GM19023 (cell line): ENCODE data around the gene SLC6A3.

Experiments
- ATAC-seq: cut with Tn5 transposase; IDR thresholded peaks from one replicate; pipeline ENCODE4 v1.9.1; 2021; ENCODE audit warnings: mild to moderate bottlenecking, moderate library complexity; ENCODE audit not compliant: unreplicated experiment

The SLC6A3 gene

DNA sequence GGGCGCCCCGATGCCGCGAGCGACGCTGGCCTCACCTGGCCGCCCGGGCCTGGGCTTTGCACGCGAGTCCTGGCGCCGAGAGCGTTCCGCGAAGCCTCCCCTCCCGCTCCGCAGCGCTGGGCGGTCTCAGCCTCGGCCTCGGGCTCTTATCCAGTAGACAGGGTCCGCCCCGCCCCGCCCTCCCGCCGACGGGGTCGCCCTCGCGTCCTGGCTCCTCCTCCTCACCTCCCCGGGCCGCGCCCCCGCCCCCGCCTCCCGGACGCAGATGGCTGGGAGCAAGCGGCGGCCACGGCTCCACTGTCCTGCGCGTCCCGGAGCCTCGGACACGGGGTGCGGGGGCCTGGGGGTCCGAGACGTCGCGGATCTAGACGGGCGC lies at the start of gene SLC6A3:
TSS of gene SLC6A3 (minus strand) at position 128 of the 376 bp plus-strand sequence. CDS start 2,243 bp downstream, outside the sequence.
- no peak for ATAC-seq

DNA sequence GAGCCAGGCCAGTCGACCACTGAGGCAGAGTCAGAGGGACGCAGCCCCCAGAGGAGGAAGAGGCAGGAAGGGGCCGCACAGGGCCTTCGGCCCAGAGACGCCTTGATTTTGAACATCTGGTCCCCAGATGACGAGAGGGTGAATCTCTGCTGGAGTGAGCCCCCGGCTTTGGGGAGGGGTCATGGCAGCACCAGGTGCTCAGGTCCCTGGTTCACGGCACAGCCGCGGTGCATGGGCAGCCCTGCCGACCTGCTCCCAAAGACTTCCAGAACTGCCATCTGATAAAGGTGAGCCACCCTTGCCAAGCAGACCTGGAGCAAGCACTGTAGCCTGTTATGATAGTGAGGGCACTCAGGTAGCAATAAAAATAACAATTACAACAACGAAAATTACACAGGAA lies 48.7 kb upstream of the SLC6A3 start:
- ATAC-seq, result no peak

- no peak for ATAC-seq
These were observed 48.2 kb upstream of the SLC6A3 start for GRCh38 chr5:1493413-1493812.

- no peak for ATAC-seq
These were observed 47.5 kb upstream of the SLC6A3 start for GRCh38 chr5:1492757-1493156.

- no peak for ATAC-seq
These were observed 45.1 kb upstream of the SLC6A3 start for GRCh38 chr5:1490376-1490775.

GRCh38 chr5:1489754-1490153 lies 44.5 kb upstream of the SLC6A3 start:
- ATAC-seq, result no peak

DNA sequence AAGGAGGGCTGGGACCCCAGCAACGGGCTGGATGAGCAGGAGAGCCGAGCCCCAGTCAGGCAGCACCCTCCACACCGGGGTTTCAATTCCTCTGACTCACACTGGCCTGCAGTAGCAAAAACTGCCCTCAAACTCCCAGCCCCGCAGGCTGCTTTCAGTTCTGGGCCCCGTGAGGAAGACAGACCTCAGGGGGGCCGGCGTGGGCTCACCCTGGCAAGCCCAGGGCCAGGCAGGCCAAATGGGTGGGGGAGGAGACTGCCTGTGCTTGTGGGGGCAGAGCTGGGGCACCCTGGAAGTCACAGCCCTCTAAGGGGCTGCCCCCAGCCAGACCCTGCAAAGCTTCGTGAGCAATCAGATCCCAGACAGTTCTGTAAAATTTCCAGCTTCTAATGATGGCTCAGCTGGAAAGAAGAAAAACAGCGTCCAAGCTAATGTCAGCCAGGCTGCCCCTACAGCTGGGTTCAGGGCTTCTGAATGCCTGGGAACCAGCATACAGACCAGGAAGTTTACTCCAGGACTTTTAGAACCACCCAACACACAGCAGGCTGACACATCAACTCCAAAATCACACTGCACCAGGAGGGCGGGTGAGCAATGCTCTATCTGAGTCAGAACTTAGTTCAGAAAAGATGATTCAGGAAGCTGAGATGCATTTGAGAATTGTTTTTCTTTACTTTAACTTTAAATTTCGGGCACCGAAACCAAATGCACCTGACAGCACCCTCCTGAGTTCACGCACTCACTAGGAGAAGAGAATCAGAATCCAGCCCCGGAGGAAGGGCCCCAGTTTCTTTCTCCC lies 43.8 kb upstream of the SLC6A3 start:
- peak; percentile 48 for ATAC-seq

GRCh38 chr5:1487079-1487764 lies 42.0 kb upstream of the SLC6A3 start:
- ATAC-seq, result no peak

DNA sequence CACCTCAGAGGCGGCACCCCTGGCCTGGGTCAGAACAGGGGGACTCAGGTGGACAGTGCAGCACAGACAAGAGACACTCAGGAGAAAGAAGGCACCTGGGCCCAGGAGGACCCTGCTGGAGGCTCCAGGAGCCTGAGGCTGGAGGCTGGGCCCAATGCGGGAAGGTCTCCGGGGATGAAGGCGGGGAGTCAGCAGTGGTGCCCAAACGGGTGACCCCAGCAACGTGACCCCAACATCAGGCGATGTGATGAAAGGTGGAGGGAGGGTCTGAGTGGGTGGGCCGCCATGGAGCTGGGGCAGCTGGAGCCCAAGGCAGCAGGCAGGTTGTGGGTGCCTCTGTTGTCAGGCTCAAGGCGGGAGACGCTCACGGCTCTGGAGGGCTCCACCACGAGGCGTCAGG lies 41.0 kb upstream of the SLC6A3 start:
- no peak for ATAC-seq

DNA sequence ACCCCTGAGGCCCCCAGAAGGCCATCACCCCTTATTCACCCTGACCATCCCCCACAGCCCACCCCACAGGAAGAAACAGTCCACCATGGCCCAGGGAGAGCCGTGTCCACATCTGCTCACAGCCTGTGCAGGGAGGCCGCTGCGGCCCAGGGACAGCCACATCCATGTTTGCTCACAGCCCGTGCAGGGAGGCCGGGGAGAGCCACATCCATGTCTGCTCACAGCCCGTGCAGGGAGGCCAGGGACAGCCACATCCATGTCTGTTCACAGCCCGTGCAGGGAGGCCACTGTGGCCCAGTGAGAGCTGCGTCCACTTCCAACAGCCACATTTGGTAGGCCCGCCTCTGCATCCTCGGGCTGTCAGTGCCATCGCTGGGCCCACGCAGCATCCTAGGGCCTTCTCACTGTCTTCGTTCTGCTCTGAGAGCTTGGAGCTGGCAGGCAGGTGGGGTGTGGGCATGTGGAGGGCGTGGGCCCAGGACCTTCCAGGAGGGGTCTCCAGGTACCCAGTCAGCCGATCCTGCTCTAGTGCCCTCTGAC lies 40.4 kb upstream of the SLC6A3 start:
- no peak for ATAC-seq

- ATAC-seq, result peak; percentile 61
These were observed 39.7 kb upstream of the SLC6A3 start for GRCh38 chr5:1484730-1485578.

DNA sequence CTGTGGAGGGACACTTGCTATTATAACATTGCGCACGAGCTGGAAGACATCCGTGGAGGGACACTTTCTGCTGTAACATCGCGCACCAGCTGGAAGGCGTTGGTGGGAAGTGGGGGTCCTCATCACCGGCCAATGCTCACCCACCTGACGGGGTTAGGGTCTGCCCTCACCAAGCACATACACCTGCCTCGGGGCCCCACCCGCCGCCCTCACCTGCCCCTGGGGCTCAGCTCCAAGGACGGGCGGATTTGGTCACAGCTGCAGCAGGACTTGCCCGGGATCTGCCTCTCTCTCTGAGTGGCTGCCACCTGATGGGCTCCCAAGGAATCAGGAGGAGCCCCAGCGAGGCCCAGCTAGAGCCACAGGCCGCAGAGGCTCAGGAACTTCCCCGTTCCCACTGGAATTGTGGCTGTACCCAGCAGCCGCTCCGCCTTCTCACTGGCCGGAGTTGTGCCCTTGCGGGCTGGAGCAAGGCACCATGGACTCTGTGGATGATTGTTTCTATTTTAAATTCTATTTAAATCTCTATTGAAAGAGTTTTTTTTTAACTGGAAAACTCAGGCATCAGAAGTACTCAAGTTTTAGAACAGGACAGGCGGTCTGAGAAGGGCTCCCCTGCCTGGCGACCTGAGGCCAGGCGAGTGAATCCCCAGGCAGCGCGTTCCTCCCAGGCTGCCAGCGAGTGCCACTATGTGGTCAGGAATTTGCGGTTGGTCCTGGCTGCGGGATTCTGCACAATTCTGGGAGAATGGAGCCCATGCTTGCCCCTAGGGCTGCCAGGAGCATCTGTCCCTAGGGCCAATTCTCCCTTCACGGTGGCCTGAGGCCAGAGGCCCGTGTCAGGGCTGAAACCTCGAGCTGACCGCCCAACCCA lies 38.9 kb upstream of the SLC6A3 start:
- peak; percentile 2 for ATAC-seq

DNA sequence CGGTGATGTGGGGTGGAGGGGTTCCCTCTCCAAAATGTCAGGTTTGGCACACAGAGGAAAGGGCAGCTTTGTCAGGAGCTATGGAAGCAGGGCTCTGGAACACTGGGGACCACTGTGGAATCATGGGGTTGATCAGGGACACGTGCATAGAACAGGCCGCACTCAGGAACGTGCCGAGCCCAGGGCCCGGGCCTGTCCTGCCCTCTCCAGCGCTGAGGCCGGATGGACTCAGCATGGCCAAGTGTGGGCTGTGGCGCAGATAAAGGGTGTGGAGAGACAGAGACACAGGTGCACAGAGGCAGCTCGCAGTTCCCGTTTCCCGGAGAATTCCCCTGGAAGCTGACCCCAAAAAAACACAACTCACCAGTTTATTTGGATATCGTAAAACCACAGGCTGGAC lies 37.8 kb upstream of the SLC6A3 start:
- no peak for ATAC-seq

GRCh38 chr5:1481959-1482331 lies 36.7 kb upstream of the SLC6A3 start:
- no peak for ATAC-seq

DNA sequence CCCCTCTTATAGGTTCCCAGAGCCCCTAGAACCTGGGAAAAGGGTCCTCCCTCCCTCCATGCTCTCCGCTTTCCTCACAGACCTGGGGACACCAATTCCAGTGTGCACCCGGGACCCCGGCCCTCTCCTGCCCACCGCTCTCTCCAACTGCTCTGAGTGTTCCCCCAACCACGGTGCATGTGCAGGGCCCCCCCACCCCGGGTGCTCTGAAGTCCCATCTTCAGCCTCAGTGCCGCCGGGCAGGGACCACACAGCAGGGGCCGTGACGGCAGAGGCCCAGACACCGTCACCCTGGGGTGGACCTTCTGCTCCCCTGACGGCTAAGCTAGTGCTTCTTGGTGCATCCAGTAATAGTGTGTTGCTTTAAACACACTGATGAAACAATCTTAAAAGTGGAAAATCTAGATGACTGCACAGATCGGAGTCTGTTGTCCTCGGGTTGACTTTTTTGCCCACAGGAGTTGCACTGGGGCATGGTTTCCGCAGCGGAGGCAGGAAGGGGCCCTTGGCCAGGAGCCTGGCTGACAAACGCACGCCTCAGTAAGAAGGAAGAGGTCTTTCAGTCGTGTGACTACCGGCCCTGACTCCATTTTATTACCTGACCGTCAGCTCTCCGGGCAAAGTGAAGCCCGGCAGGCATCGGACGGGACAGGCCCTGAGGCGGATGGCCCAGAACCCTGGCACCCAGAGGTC lies 36.2 kb upstream of the SLC6A3 start:
- no peak for ATAC-seq

DNA sequence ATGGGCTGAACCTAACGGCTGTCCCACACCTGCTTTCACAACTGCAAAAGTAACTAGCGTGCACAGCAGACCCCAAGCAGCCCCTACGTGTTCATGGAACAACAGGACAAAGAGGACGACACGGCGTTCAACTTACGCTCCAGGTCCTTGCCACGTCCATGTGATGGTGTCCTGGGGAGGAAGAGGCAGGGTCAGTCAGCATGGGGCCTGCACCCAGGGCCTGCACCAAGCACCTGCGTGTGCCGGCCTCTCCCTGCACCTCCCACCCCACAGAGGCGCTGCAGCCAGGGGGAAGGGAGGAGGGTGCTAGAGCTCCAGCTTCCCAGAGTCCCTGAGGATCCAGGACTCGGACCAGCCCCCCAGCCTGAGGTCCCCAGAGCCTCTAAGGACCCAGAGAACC lies 35.6 kb upstream of the SLC6A3 start:
- no peak for ATAC-seq

DNA sequence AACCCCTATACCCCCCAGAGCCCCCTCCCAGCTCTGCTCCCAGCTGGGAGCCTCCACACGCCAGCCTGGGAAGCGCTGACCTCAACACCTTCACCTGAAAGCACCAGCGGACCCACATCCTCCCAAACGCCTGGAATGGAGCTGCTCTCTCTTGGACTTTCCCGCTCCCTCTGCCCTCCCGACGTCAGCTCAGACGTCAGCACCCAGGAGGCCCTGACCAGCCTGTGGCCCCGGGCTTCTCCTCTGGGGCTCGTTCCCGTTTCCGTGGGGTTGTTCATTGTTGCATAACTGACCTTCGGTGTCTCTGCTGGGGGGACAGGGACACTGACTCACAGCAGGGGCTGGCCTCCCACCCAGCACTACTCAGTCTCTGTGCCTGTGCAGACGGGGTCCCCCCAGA lies 35.0 kb upstream of the SLC6A3 start:
- ATAC-seq, result no peak

DNA sequence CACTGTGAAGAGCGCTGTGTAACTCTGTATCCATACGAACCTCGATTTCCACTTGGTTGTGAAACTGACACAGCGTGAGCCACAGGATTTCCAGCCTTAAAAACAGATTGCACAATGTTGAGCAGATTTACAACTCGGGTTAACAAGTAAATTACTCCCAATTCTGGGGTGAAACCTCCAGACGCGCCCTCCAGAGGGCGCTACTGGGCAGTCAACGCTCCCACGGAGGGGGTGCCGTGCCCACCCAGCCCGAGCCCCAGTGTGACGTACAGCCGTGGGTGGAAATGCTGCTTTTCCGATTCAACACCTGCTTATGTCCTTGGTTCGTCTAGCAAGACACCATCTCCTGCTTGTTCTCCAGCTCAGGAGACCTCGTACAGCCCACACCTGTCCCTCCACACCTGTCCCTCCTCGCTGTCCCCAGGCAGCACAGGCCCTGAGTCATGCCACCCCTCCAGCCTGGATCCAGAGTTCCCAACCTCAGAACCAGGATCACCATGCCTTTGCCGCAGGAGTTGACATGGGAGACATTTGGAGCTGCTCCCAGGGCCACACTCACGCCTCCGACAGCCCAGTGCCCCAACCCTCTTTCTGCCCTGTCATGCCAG lies 34.4 kb upstream of the SLC6A3 start:
- no peak for ATAC-seq

GRCh38 chr5:1479066-1479465 lies 33.8 kb upstream of the SLC6A3 start:
- ATAC-seq, result no peak
